GM23338 (cell line): Measurements from ENCODE around the gene PPY. TPM values are rescaled to one million over a fixed set of nuclear protein-coding genes. Genes with fewer than 3 reads are reported as not detected.

Source experiments
- ATAC-seq: fragments of 200-7000 bp; cut with Tn5 transposase; 3 replicates; pipeline ENCODE4 v1.9.1; 2020
- DNase-seq: peaks from one replicate; pipeline ENCODE4 v3.0.0-alpha.2; 2015; ENCODE audit warnings: low spot score
- H2AFZ ChIP-seq: fragments of 200-600 bp; sonication (generic); 2 replicates; pipeline ENCODE4 v1.8.0; 2016; ENCODE audit warnings: antibody characterized with exemption, mild to moderate bottlenecking, moderate library complexity
- H3F3A ChIP-seq: fragments of 200-600 bp; sonication (generic); replicated peaks from 2 replicates; pipeline ENCODE4 v1.8.0; 2017; ENCODE audit warnings: antibody characterized with exemption, mixed run types, low read depth
- H3K27ac ChIP-seq: fragments of 200-600 bp; sonication (generic); 2 replicates; pipeline ENCODE4 v1.6.1; 2016; ENCODE audit warnings: low read depth
- H3K27me3 ChIP-seq: fragments of 200-600 bp; sonication (generic); 2 replicates; pipeline ENCODE4 v1.8.0; 2016; ENCODE audit warnings: mild to moderate bottlenecking, mixed run types, moderate library complexity; ENCODE audit not compliant: insufficient read depth
- H3K36me3 ChIP-seq: fragments of 200-600 bp; sonication (generic); 2 replicates; pipeline ENCODE4 v1.8.0; 2016; ENCODE audit warnings: mild to moderate bottlenecking; ENCODE audit not compliant: insufficient read depth
- H3K4me1 ChIP-seq: fragments of 200-600 bp; sonication (generic); 2 replicates; pipeline ENCODE4 v1.8.0; 2016; ENCODE audit warnings: mild to moderate bottlenecking, moderate library complexity; ENCODE audit not compliant: insufficient read depth
- H3K4me2 ChIP-seq: fragments of 200-600 bp; sonication (generic); 2 replicates; pipeline ENCODE4 v1.7.1; 2017; ENCODE audit warnings: mixed run types
- H3K4me3 ChIP-seq: fragments of 200-600 bp; sonication (generic); 2 replicates; pipeline ENCODE4 v1.6.1; 2016; ENCODE audit warnings: mixed run types
- H3K79me2 ChIP-seq: fragments of 200-600 bp; sonication (generic); replicated peaks from 2 replicates; pipeline ENCODE4 v1.8.0; 2017; ENCODE audit warnings: mild to moderate bottlenecking; ENCODE audit not compliant: insufficient read depth
- H3K9me2 ChIP-seq: fragments of 200-600 bp; sonication (generic); 2 replicates; pipeline ENCODE4 v1.8.0; 2017; ENCODE audit not compliant: insufficient read depth
- H4K20me1 ChIP-seq: fragments of 200-600 bp; sonication (generic); replicated peaks from 2 replicates; pipeline ENCODE4 v1.8.0; 2017; ENCODE audit warnings: mild to moderate bottlenecking; ENCODE audit not compliant: insufficient read depth
- H3K27ac Mint-ChIP-seq: 2 replicates; pipeline ENCODE4 v1.8.0; 2020; ENCODE audit warnings: inconsistent platforms, mild to moderate bottlenecking, moderate library complexity, mixed read lengths
- H3K27me3 Mint-ChIP-seq: 3 replicates; pipeline ENCODE4 v1.8.0; 2022; ENCODE audit warnings: low read depth, mild to moderate bottlenecking, moderate library complexity, mixed read lengths, inconsistent platforms; ENCODE audit not compliant: insufficient read depth, poor library complexity
- H3K36me3 Mint-ChIP-seq: 3 replicates; pipeline ENCODE4 v1.8.0; 2021; ENCODE audit warnings: low read depth, mild to moderate bottlenecking, inconsistent platforms, moderate library complexity, mixed read lengths
- H3K4me1 Mint-ChIP-seq: 3 replicates; pipeline ENCODE4 v1.8.0; 2020; ENCODE audit warnings: mild to moderate bottlenecking, inconsistent platforms, mixed read lengths
- H3K4me3 Mint-ChIP-seq: 3 replicates; pipeline ENCODE4 v1.8.0; 2021; ENCODE audit warnings: moderate library complexity, mild to moderate bottlenecking, inconsistent platforms, mixed read lengths
- H3K9me3 Mint-ChIP-seq: 3 replicates; pipeline ENCODE4 v1.8.0; 2020; ENCODE audit warnings: moderate library complexity, mild to moderate bottlenecking, inconsistent platforms, mixed read lengths
- CREB1 ChIP-seq: fragments of 250-450 bp; sonication (Bioruptor Pico); IDR thresholded peaks from 2 replicates; pipeline ENCODE4 v1.5.0; 2020; ENCODE audit warnings: low read depth, mild to moderate bottlenecking, moderate library complexity
- EZH2 ChIP-seq: fragments of 200-600 bp; sonication (generic); IDR thresholded peaks from one replicate; pipeline ENCODE4 v1.8.0; 2017; ENCODE audit warnings: antibody characterized with exemption, mild to moderate bottlenecking, low read depth; ENCODE audit not compliant: unreplicated experiment
- JUNB ChIP-seq: IDR thresholded peaks from one replicate; pipeline ENCODE4 v1.6.1; 2016; ENCODE audit warnings: antibody characterized with exemption; ENCODE audit not compliant: unreplicated experiment
- ZNF114 ChIP-seq: fragments of 250-450 bp; sonication (Bioruptor Pico); IDR thresholded peaks from 2 replicates; pipeline ENCODE4 v1.5.0; 2020; ENCODE audit warnings: mild to moderate bottlenecking, moderate library complexity
- ZNF331 ChIP-seq: fragments of 250-450 bp; sonication (Bioruptor Pico); IDR thresholded peaks from 2 replicates; pipeline ENCODE4 v1.5.0; 2020; ENCODE audit warnings: low read depth, mild to moderate bottlenecking, moderate library complexity
- polyA plus RNA-seq: library from polyadenylated mRNA; unstranded; fragments of >200 nt; fragmentation: Nextera tagmentation; extraction: Ambion mirVana; gene quantifications from 2 replicates; pipeline ENCODE4 v1.2.1, GENCODE V29; 2016
- total RNA-seq: library from RNA; depleted of rRNA; stranded (reverse); fragments of >200 nt; shearing (Covaris generic); gene quantifications from 2 replicates; pipeline ENCODE4 v1.2.3, GENCODE V29; 2014
- TF ChIP-seq, protein P1 (sequence below), 2 experiments: fragments of 200-600 bp in 1 of 2; sonication (generic) in 1 of 2; conservative IDR thresholded peaks; 2 replicates each; pipeline versions ENCODE4 v1.5.1 to v1.6.1; 2016 to 2017; ENCODE audit warnings: antibody characterized with exemption in 2 of 2, low read depth in 2 of 2, mild to moderate bottlenecking in 2 of 2, moderate library complexity in 1 of 2
- TF ChIP-seq, protein P2 (sequence below): fragments of 250-450 bp; sonication (Bioruptor Pico); IDR thresholded peaks from 2 replicates; pipeline ENCODE4 v1.5.0; 2020; ENCODE audit warnings: mild to moderate bottlenecking, moderate library complexity
- TF ChIP-seq, protein P3 (sequence below): IDR thresholded peaks from one replicate; pipeline ENCODE4 v1.6.1; 2018; ENCODE audit warnings: antibody characterized with exemption; ENCODE audit not compliant: unreplicated experiment

Gene PPY
- total and polyA plus RNA-seq, 2 experiments from 2014 or later, result 0.94 TPM; not detected in 1

DNA sequence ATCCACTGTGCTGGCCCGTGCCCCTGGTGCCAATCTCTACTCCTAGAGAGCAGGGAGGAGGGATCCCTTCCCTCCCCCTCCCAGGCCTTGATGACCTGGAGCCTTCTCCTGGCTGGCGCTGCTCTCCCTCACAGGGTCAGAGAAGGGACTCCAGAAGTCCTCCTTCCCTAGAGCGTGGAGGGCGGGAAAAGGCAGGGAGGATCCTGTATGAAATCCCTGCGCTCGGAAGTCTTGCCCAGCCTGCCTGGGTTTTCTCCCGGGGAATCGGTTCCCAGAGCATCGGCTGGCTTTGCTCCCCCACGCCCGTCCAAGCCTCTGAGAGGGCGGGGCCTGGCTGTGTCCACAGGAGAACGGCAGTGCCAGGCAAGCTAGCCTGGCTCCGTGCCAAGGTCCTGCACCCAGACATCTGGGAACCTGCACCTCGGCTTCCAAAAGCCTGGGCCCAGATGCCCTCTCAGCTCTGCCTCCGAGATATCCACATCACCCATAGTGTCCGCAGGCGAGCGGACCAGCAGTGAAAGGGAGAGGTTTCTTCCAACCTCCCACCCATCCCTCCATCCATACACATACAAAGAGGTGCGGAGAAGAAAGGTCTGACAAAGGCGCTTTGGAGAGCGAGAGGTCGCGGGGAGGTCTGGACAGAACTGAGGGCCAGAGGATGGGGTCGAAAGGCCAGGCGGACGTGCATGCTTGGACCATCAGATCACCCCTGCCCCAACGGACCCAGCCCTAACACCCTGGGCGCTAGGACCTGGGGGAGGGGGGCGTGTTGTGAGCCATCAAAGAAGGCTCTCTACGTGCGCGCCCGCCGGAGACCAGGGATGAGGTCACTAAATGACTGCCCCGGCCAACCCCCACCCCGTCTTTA lies 36.1 kb downstream of the PPY start:
- ATAC-seq (peak; percentile 75), DNase-seq (peak; percentile 96)
- Mint-ChIP-seq H3K4me1 (peaks cover 33% of the 10 kb centered on the region), H3K4me3 (peak overlapping the region; percentile 72), H3K36me3 (no peaks in the 10 kb centered on the region), H3K27me3 (peaks cover 35% of the 10 kb centered on the region), H3K27ac (no peak overlapping the region), H3K9me3 (no peaks in the 10 kb centered on the region)
- H3K27me3 ChIP-seq, result peaks cover 57% of the 10 kb centered on the region
- no peak overlapping the region for H3K27ac ChIP-seq
- H3K4me1 ChIP-seq, result peaks cover 33% of the 10 kb centered on the region
- no peaks in the 10 kb centered on the region for H3F3A ChIP-seq
- H3K9me2 ChIP-seq, result no peaks in the 10 kb centered on the region
- H3K36me3 ChIP-seq, result no peaks in the 10 kb centered on the region
- H2AFZ ChIP-seq, result peak overlapping the region; percentile 100
- TF ChIP-seq CREB1 (CRISPR knock-in tag), result peak; percentile 79
- no peak for TF ChIP-seq EZH2
- H3K4me3 ChIP-seq, result peak overlapping the region; percentile 90
- peak overlapping the region; percentile 99 for H3K4me2 ChIP-seq
- no peaks in the 10 kb centered on the region; the same call in 1 of the 2 replicates for H4K20me1 ChIP-seq
- H3K79me2 ChIP-seq, result no peaks in the 10 kb centered on the region

- Histone ChIP-seq H3K36me3 (no peaks in the 10 kb centered on the region), H3K79me2 (no peaks in the 10 kb centered on the region), H4K20me1 (no peaks in the 10 kb centered on the region; the same call in 1 of the 2 replicates), H3K4me1 (peaks cover 37% of the 10 kb centered on the region), H2AFZ (peak overlapping the region; percentile 100), H3F3A (no peaks in the 10 kb centered on the region), H3K9me2 (no peaks in the 10 kb centered on the region), H3K4me2 (peak overlapping the region; percentile 99), H3K4me3 (peak overlapping the region; percentile 90), H3K27ac (no peak overlapping the region), H3K27me3 (peaks cover 59% of the 10 kb centered on the region)
- H3K27ac Mint-ChIP-seq, result no peak overlapping the region
- peaks cover 41% of the 10 kb centered on the region for H3K27me3 Mint-ChIP-seq
- H3K36me3 Mint-ChIP-seq, result no peaks in the 10 kb centered on the region
- peak overlapping the region; percentile 72 for H3K4me3 Mint-ChIP-seq
- peak; percentile 51 for DNase-seq
- H3K9me3 Mint-ChIP-seq, result no peaks in the 10 kb centered on the region
- no peak for ATAC-seq
- H3K4me1 Mint-ChIP-seq, result peaks cover 40% of the 10 kb centered on the region
- TF ChIP-seq, protein P1, sequence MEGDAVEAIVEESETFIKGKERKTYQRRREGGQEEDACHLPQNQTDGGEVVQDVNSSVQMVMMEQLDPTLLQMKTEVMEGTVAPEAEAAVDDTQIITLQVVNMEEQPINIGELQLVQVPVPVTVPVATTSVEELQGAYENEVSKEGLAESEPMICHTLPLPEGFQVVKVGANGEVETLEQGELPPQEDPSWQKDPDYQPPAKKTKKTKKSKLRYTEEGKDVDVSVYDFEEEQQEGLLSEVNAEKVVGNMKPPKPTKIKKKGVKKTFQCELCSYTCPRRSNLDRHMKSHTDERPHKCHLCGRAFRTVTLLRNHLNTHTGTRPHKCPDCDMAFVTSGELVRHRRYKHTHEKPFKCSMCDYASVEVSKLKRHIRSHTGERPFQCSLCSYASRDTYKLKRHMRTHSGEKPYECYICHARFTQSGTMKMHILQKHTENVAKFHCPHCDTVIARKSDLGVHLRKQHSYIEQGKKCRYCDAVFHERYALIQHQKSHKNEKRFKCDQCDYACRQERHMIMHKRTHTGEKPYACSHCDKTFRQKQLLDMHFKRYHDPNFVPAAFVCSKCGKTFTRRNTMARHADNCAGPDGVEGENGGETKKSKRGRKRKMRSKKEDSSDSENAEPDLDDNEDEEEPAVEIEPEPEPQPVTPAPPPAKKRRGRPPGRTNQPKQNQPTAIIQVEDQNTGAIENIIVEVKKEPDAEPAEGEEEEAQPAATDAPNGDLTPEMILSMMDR (conservative IDR thresholded peaks at IDR 0.05; ENCODE audit: low read depth in 2 of 2), result no peak
- TF ChIP-seq, protein P2, sequence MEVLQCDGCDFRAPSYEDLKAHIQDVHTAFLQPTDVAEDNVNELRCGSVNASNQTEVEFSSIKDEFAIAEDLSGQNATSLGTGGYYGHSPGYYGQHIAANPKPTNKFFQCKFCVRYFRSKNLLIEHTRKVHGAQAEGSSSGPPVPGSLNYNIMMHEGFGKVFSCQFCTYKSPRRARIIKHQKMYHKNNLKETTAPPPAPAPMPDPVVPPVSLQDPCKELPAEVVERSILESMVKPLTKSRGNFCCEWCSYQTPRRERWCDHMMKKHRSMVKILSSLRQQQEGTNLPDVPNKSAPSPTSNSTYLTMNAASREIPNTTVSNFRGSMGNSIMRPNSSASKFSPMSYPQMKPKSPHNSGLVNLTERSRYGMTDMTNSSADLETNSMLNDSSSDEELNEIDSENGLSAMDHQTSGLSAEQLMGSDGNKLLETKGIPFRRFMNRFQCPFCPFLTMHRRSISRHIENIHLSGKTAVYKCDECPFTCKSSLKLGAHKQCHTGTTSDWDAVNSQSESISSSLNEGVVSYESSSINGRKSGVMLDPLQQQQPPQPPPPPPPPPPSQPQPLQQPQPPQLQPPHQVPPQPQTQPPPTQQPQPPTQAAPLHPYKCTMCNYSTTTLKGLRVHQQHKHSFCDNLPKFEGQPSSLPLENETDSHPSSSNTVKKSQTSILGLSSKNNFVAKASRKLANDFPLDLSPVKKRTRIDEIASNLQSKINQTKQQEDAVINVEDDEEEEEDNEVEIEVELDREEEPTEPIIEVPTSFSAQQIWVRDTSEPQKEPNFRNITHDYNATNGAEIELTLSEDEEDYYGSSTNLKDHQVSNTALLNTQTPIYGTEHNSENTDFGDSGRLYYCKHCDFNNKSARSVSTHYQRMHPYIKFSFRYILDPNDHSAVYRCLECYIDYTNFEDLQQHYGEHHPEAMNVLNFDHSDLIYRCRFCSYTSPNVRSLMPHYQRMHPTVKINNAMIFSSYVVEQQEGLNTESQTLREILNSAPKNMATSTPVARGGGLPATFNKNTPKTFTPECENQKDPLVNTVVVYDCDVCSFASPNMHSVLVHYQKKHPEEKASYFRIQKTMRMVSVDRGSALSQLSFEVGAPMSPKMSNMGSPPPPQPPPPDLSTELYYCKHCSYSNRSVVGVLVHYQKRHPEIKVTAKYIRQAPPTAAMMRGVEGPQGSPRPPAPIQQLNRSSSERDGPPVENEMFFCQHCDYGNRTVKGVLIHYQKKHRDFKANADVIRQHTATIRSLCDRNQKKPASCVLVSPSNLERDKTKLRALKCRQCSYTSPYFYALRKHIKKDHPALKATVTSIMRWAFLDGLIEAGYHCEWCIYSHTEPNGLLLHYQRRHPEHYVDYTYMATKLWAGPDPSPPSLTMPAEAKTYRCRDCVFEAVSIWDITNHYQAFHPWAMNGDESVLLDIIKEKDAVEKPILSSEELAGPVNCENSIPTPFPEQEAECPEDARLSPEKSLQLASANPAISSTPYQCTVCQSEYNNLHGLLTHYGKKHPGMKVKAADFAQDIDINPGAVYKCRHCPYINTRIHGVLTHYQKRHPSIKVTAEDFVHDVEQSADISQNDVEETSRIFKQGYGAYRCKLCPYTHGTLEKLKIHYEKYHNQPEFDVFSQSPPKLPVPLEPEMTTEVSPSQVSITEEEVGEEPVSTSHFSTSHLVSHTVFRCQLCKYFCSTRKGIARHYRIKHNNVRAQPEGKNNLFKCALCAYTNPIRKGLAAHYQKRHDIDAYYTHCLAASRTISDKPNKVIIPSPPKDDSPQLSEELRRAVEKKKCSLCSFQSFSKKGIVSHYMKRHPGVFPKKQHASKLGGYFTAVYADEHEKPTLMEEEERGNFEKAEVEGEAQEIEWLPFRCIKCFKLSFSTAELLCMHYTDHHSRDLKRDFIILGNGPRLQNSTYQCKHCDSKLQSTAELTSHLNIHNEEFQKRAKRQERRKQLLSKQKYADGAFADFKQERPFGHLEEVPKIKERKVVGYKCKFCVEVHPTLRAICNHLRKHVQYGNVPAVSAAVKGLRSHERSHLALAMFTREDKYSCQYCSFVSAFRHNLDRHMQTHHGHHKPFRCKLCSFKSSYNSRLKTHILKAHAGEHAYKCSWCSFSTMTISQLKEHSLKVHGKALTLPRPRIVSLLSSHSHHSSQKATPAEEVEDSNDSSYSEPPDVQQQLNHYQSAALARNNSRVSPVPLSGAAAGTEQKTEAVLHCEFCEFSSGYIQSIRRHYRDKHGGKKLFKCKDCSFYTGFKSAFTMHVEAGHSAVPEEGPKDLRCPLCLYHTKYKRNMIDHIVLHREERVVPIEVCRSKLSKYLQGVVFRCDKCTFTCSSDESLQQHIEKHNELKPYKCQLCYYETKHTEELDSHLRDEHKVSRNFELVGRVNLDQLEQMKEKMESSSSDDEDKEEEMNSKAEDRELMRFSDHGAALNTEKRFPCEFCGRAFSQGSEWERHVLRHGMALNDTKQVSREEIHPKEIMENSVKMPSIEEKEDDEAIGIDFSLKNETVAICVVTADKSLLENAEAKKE, result no peak
- TF ChIP-seq ZNF331 (no peak), JUNB (no peak), EZH2 (no peak), ZNF114 (CRISPR knock-in tag) (no peak)
- TF ChIP-seq, protein P3, sequence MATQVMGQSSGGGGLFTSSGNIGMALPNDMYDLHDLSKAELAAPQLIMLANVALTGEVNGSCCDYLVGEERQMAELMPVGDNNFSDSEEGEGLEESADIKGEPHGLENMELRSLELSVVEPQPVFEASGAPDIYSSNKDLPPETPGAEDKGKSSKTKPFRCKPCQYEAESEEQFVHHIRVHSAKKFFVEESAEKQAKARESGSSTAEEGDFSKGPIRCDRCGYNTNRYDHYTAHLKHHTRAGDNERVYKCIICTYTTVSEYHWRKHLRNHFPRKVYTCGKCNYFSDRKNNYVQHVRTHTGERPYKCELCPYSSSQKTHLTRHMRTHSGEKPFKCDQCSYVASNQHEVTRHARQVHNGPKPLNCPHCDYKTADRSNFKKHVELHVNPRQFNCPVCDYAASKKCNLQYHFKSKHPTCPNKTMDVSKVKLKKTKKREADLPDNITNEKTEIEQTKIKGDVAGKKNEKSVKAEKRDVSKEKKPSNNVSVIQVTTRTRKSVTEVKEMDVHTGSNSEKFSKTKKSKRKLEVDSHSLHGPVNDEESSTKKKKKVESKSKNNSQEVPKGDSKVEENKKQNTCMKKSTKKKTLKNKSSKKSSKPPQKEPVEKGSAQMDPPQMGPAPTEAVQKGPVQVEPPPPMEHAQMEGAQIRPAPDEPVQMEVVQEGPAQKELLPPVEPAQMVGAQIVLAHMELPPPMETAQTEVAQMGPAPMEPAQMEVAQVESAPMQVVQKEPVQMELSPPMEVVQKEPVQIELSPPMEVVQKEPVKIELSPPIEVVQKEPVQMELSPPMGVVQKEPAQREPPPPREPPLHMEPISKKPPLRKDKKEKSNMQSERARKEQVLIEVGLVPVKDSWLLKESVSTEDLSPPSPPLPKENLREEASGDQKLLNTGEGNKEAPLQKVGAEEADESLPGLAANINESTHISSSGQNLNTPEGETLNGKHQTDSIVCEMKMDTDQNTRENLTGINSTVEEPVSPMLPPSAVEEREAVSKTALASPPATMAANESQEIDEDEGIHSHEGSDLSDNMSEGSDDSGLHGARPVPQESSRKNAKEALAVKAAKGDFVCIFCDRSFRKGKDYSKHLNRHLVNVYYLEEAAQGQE, result no peak
Measured at GRCh38 chr17:43905400-43905984, 36.8 kb downstream of the PPY start.
